Measurements from ENCODE around the gene GRB7.
"Not testable (repeated sequence)": the region's sequence is repeated elsewhere in the genome, so short reads cannot be mapped to it uniquely, and the experiment has no call there.

The GRB7 gene

GRCh38 chr17:39709319-39709997 lies 28.3 kb upstream of the GRB7 start:
- DNase-seq: no peak

DNA sequence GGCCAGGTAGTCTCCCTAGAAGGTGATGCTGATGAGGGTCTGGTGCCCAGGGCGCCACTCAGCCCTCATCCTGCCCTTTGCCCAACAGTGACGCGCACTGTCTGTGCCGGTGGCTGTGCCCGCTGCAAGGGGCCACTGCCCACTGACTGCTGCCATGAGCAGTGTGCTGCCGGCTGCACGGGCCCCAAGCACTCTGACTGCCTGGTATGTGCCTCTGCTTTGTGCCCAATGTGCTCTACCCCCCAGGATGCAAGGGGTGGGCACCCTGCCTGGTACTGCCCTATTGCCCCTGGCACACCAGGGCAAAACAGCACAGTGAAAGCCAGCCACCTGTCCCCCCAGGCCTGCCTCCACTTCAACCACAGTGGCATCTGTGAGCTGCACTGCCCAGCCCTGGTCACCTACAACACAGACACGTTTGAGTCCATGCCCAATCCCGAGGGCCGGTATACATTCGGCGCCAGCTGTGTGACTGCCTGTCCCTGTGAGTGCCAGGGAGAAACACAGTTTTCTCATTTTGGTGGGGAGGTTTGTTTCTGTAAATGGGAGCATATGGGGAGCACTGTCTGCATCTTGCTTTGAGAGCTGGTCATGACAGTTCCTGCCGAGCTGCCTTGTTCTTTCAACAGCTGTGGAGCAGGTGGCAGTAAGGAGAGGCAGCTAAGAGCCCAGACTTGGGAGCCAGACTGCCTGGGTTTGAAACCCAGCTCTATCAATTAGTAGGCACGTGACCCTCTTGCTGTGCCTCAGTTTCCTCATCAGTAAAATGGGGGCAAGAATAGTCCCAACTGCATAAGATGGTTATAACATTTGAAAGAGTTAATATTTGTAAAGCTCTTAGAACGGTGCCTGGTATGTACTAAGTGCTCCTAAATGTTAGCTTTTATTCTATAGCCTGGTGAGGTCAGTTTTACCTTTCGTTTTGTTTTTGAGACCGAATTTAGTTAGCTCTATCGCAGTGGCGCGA lies 27.5 kb upstream of the GRB7 start:
- no peak for DNase-seq

DNA sequence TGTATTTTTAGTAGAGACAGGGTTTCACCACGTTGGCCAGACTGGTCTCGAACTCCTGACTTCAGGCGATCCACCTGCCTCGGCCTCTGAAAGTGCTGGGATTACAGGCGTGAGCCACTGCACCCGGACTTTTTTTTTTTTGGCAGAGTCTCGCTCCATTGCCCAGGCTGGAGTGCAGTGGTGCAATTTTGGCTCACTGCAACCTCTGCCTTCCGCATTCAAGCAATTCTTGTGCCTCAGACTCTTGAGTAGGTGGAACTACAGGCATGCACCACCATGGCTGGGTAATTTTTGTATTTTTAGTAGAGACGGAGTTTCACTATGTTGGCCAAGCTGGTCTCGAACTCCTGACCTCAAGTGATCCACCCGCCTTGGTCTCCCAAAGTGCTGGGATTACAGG lies 26.7 kb upstream of the GRB7 start:
- not testable (repeated sequence) for DNase-seq

DNA sequence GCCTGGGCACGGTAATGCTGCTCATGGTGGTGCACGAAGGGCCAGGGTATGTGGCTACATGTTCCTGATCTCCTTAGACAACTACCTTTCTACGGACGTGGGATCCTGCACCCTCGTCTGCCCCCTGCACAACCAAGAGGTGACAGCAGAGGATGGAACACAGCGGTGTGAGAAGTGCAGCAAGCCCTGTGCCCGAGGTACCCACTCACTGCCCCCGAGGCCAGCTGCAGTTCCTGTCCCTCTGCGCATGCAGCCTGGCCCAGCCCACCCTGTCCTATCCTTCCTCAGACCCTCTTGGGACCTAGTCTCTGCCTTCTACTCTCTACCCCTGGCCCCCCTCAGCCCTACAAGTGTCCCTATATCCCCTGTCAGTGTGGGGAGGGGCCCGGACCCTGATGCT lies 25.9 kb upstream of the GRB7 start:
- DNase-seq: no peak

GRCh38 chr17:39714234-39714633 lies 23.5 kb upstream of the GRB7 start:
- no peak for DNase-seq

DNA sequence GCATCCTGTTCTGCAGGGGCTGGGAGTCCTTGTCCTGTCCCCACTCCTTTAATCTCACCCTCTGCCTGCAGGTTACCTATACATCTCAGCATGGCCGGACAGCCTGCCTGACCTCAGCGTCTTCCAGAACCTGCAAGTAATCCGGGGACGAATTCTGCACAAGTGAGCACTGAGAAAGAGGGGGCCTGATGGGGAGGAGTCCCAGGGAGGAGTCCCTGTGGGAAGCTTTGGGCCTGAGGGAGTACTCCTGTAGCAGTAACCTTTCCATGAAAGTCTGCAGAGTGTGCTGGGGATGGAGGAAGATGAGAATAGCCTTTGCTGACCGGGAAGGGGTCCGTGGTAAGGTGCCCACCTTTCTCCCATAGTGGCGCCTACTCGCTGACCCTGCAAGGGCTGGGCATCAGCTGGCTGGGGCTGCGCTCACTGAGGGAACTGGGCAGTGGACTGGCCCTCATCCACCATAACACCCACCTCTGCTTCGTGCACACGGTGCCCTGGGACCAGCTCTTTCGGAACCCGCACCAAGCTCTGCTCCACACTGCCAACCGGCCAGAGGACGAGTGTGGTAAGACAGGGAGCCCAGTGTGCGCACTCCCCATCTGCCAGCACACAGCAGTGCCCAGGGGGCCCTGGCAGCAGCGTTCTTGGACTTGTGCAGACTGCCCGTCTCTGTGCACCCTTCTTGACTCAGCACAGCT lies 22.2 kb upstream of the GRB7 start:
- DNase-seq: no peak

- DNase-seq: no peak
Measured at GRCh38 chr17:39716073-39716818, 21.5 kb upstream of the GRB7 start.

GRCh38 chr17:39716879-39717536 lies 20.7 kb upstream of the GRB7 start:
- DNase-seq: no peak

DNA sequence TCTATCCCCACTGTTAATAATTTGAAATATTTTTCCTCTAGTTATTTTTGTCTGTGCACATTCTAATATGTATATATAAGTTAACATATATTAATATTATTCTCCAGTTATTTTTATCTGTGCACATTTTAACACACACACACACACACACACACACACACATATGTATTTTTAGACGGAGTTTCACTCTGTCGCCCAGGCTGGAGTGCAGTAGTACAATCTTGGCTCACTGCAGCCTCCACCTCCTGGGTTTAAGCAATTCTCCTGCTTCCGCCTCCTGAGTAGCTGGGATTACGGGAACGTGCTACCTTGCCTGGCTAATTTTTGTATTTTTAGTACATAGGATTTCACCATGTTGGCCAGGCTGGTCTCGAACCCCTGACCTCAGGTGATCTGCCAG lies 20.1 kb upstream of the GRB7 start:
- DNase-seq: no peak

DNA sequence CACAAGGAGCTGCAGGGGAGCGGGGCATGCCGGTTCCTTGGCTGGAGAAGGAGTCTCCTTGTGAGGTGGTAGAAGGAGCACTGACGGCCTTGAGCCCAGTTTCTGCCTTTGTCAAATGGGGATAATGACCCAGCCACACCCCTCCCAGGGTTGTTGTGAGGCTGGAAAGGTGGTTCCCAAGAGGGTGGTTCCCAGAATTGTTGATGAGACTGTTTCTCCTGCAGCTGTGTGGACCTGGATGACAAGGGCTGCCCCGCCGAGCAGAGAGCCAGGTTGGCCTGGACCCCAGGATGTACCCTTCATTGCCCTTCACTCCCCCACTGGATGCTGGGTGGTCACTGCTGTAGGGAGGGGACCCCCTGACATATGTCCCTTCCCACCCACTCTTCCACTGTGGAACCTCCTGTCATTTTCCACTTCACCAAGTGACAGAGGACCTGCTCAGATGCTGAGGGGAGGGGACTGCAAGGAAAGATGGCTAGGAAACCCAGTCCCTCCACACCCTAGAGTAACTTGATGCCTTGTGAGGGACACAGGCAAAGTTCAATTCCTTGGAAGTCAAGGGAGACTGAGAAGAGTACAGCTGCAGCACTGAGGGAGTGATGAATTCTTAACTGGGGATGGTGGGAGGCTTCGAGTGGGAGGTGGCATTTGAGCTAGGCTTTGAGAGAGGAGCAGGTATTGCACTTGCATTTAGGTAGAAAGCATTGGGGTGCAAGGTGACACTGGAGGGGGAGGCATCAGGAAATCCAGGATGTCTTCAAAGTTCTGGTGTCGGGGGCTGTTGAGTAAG lies 18.0 kb upstream of the GRB7 start:
- DNase-seq: peak in 1 of 58 donors; percentile 33

- DNase-seq: no peak
Measured at GRCh38 chr17:39722104-39722503, 15.6 kb upstream of the GRB7 start.

DNA sequence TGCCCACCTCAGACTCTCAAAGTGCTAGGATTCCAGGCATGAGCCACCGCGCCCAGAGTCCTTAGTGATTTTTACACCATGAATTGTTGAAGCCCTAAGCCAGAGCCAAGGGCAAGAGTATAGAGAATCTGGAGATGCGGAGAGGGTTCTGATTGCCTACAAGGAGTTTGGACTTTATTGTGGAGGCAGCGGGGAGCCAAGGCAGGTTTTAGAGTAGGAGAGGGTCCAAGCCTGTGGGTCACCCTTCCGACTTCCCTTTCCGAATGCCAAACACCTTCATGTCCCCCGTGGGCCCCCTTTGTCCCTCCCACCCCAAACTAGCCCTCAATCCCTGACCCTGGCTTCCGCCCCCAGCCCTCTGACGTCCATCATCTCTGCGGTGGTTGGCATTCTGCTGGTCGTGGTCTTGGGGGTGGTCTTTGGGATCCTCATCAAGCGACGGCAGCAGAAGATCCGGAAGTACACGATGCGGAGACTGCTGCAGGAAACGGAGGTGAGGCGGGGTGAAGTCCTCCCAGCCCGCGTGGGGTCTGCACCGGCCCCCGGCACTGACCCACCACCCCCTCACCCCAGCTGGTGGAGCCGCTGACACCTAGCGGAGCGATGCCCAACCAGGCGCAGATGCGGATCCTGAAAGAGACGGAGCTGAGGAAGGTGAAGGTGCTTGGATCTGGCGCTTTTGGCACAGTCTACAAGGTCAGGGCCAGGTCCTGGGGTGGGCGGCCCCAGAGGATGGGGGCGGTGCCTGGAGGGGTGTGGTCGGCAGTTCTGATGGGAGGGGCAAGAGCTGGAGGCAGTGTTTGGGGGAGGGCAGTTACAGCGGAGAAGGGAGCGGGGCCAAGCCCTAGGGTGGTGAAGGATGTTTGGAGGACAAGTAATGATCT lies 14.5 kb upstream of the GRB7 start:
- no peak for DNase-seq

GRCh38 chr17:39724731-39725130 lies 13.0 kb upstream of the GRB7 start:
- no peak for DNase-seq

DNA sequence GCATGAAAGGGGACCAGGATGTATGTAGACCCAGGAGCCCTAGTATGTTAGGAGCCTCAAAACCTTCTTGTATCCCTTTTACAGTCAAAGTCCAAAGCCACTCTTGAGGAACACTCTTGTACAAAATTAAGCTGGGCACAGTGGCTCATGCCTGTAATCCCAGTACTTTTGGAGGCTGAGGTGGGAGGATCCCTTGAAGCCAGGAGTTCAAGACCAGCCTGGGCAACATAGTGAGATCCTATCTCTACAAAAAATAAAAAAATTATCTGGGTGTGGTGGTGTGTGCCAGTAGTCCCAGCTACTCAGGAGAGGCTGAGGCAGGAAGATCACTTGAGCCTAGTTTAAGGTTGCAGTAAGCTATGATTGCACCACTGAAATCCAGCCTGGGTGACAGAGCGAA lies 11.8 kb upstream of the GRB7 start:
- not testable (repeated sequence) for DNase-seq

- DNase-seq: no peak
Measured at GRCh38 chr17:39726617-39727016, 11.1 kb upstream of the GRB7 start.

DNA sequence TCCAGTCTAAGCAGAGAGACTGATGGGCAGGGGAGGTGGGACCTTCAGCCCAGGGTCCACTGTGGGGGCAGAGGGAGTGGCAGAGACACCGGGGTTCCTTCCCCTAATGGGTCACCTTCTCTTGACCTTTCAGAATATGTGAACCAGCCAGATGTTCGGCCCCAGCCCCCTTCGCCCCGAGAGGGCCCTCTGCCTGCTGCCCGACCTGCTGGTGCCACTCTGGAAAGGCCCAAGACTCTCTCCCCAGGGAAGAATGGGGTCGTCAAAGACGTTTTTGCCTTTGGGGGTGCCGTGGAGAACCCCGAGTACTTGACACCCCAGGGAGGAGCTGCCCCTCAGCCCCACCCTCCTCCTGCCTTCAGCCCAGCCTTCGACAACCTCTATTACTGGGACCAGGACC lies 10.2 kb upstream of the GRB7 start:
- DNase-seq: no peak

GRCh38 chr17:39729280-39729851 lies 8.4 kb upstream of the GRB7 start:
- no peak for DNase-seq
